OCI-LY1 (cell line): ENCODE measurements around the gene GGNBP2.

ENCODE experiments used
- EZH2 ChIP-seq: fragments of 200-600 bp; sonication (generic), shearing (Covaris generic); IDR thresholded peaks from 2 replicates; pipeline ENCODE4 v1.8.0; 2017; ENCODE audit warnings: borderline replicate concordance, mixed run types, mild to moderate bottlenecking, antibody characterized with exemption, low read length, moderate library complexity, mixed read lengths
- TF ChIP-seq, protein P1 (sequence below): fragments of 200-600 bp; sonication (generic), shearing (Covaris generic); IDR thresholded peaks from 2 replicates; pipeline ENCODE4 v1.5.1; 2017; ENCODE audit warnings: mild to moderate bottlenecking, antibody characterized with exemption, low read length, moderate library complexity, mixed read lengths

DNA sequence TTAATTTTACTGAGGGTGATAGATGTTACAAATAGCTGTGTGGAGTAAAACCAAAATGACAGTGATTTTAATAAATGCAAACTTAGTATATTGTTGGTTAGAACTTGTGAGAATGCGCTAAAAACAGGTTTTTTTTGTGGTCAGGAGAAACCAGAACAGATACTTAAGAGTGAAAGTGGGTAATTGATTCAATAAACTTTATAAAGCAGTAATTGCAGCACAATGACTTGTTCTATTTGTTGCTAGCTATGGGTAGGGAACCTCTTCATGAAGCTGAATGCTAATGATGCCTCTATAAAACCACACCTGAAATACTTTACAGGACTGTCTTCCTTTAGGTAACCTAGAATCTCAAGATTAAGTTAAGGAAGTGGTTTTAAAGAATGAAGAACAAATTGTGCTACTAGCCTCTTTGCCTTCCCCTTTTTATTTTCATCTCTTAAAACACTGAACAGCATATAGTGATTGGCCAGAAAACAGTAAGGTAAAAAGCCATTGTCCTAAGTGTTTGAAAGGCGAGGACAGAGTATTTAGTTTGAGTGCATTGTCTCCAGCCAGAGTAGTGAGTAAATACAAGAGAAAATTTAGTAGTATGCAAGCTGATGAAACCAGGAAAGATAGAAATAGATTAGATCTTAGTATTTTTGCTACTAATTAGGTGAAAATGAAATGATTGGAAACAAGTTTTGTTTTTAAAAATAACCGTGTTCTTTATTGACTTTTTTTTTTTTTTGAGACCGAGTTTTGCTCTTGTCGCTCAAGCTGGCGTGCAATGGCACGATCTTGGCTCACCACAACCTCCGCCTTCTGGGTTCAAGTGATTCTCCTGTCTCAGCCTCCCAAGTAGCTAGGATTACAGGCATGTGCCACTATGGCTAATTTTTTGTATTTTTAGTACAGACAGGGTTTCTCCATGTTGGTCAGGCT is 6.0 kb downstream of the GGNBP2 start:
- TF ChIP-seq, protein P1, sequence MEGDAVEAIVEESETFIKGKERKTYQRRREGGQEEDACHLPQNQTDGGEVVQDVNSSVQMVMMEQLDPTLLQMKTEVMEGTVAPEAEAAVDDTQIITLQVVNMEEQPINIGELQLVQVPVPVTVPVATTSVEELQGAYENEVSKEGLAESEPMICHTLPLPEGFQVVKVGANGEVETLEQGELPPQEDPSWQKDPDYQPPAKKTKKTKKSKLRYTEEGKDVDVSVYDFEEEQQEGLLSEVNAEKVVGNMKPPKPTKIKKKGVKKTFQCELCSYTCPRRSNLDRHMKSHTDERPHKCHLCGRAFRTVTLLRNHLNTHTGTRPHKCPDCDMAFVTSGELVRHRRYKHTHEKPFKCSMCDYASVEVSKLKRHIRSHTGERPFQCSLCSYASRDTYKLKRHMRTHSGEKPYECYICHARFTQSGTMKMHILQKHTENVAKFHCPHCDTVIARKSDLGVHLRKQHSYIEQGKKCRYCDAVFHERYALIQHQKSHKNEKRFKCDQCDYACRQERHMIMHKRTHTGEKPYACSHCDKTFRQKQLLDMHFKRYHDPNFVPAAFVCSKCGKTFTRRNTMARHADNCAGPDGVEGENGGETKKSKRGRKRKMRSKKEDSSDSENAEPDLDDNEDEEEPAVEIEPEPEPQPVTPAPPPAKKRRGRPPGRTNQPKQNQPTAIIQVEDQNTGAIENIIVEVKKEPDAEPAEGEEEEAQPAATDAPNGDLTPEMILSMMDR = no peak
- TF ChIP-seq EZH2 = no peak
